ENCODE results near the gene NIPAL3.

The NIPAL3 gene

DNA sequence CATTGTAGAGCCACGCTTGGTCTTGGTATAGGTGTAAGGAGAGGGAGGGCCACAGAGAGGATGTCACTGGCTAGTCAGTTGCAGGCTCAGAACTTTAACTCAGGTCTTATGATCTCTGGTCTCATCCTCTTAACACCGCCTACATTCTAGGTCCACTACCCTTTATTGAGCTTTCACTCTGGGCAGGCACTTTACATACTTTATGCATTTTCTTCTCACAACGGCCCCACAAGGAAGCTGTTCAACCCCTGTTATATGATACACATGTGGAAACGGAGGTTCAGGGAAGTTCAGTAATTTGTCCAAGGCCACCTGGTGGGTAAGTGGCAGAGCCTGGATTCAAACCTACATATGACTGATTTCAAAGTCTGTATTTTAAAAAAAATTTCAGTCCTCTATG, 61.7 kb downstream of the NIPAL3 start:
- Mint-ChIP-seq H3K4me3 (no peak overlapping the region), H3K9me3 (no peaks in the 10 kb centered on the region)
- TF ChIP-seq, protein P1, sequence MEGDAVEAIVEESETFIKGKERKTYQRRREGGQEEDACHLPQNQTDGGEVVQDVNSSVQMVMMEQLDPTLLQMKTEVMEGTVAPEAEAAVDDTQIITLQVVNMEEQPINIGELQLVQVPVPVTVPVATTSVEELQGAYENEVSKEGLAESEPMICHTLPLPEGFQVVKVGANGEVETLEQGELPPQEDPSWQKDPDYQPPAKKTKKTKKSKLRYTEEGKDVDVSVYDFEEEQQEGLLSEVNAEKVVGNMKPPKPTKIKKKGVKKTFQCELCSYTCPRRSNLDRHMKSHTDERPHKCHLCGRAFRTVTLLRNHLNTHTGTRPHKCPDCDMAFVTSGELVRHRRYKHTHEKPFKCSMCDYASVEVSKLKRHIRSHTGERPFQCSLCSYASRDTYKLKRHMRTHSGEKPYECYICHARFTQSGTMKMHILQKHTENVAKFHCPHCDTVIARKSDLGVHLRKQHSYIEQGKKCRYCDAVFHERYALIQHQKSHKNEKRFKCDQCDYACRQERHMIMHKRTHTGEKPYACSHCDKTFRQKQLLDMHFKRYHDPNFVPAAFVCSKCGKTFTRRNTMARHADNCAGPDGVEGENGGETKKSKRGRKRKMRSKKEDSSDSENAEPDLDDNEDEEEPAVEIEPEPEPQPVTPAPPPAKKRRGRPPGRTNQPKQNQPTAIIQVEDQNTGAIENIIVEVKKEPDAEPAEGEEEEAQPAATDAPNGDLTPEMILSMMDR (IDR thresholded peaks at IDR 0.05; ENCODE audit: unreplicated experiment in 3 of 3) = no peak

GRCh38 chr1:24481101-24481500, 65.5 kb downstream of the NIPAL3 start:
- Mint-ChIP-seq H3K4me3 (no peak overlapping the region), H3K4me1 (no peaks in the 10 kb centered on the region), H3K27ac (no peak overlapping the region), H3K36me3 (ENCODE audit: low read depth) (no peaks in the 10 kb centered on the region), H3K9me3 (no peaks in the 10 kb centered on the region), H3K27me3 (ENCODE audit: low read depth) (peaks cover 8% of the 10 kb centered on the region)
- TF ChIP-seq, protein P1 (IDR thresholded peaks at IDR 0.05; ENCODE audit: unreplicated experiment in 3 of 3) = no peak

More for the DNA sequence above, 61.7 kb downstream of the NIPAL3 start:
- H3K36me3 Mint-ChIP-seq (ENCODE audit: low read depth) = no peaks in the 10 kb centered on the region
- H3K27ac Mint-ChIP-seq = no peak overlapping the region
- peaks cover 3% of the 10 kb centered on the region for H3K27me3 Mint-ChIP-seq (ENCODE audit: low read depth)
- H3K4me1 Mint-ChIP-seq = no peaks in the 10 kb centered on the region

DNA sequence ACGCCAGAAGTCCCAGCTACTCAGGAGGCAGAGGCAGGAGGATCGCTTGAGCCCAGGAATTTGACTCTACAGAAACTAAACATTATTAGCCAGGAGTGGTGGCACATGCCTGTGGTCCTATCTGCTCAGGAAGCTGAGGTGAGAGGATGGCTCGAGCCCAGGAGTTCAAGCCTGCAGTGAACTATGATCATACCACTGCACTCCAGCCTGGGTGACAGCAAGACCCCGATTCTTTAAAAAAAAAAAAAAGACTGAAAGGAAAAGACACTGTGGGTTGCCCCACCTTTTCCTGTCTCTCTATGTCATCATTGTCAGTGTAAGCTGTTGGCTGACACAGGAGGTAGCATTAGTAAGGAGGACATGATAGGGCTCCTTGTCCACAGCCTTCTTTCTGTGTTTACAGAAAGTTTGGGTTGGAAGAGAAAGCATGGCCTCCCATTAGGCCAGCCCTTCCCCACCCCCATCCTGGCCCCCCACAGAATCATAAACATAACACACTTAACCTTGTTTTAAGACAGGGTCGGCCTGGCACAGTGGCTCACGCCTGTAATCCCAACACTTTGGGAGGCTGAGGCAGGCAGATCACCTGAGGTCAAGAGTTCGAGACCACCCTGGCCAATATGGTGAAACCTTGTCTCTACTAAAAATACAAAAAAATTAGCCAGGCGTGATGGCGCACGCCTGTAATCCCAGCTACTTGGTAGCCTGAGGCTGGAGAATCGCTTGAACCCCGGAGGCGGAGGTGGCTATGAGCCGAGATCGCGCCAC, 66.4 kb downstream of the NIPAL3 start:
- Mint-ChIP-seq H3K4me3 (no peak overlapping the region), H3K36me3 (ENCODE audit: low read depth) (no peaks in the 10 kb centered on the region), H3K9me3 (no peaks in the 10 kb centered on the region), H3K4me1 (no peaks in the 10 kb centered on the region), H3K27ac (no peak overlapping the region), H3K27me3 (ENCODE audit: low read depth) (peaks cover 8% of the 10 kb centered on the region)
- TF ChIP-seq, protein P1 (IDR thresholded peaks at IDR 0.05; ENCODE audit: unreplicated experiment in 3 of 3) = no peak

- Mint-ChIP-seq H3K9me3 (no peaks in the 10 kb centered on the region), H3K27me3 (ENCODE audit: low read depth) (peaks cover 9% of the 10 kb centered on the region), H3K36me3 (ENCODE audit: low read depth) (no peaks in the 10 kb centered on the region), H3K4me1 (no peaks in the 10 kb centered on the region), H3K27ac (no peak overlapping the region), H3K4me3 (no peak overlapping the region)
- TF ChIP-seq, protein P1 (IDR thresholded peaks at IDR 0.05; ENCODE audit: unreplicated experiment in 3 of 3) = no peak
Measured at GRCh38 chr1:24483441-24483840, 67.8 kb downstream of the NIPAL3 start.

DNA sequence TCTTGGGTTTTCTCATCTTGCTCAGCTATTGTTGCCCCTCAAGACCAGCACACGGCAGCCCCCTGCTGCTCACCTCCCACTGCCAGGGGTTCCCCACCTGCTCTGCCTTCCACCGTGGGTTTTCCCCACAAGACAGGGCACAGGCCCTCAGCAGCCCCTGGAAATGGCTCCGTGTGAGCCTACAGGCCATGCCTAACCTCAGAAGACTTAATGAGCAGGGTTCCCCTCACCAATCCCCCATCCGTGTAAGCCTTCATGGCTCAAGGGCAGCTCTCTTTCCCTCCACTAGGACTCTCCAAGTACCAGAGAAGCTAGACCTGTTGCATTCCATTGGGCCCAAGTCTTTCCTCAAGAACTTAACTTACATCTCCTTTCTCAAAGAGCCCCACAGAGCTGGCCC, 68.6 kb downstream of the NIPAL3 start:
- peaks cover 11% of the 10 kb centered on the region for H3K27me3 Mint-ChIP-seq (ENCODE audit: low read depth)
- peaks cover 4% of the 10 kb centered on the region for H3K9me3 Mint-ChIP-seq
- no peaks in the 10 kb centered on the region for H3K4me1 Mint-ChIP-seq
- no peak overlapping the region for H3K27ac Mint-ChIP-seq
- H3K4me3 Mint-ChIP-seq = no peak overlapping the region
- TF ChIP-seq, protein P1 (IDR thresholded peaks at IDR 0.05; ENCODE audit: unreplicated experiment in 3 of 3) = no peak
- H3K36me3 Mint-ChIP-seq (ENCODE audit: low read depth) = no peaks in the 10 kb centered on the region

All from nephron (organoid).